NCI-H69 (cell line): ENCODE measurements around the gene L3MBTL1.
A peak's percentile ranks its signal among the peaks of the same experiment; 100 is the strongest.

Experiments
- DNase-seq: peaks from one replicate; lab custom pipeline; 2025; lab: John Stamatoyannopoulos, UW

L3MBTL1 gene

GRCh38 chr20:43535370-43536004 is 28.0 kb downstream of the L3MBTL1 start:
- no peak for DNase-seq

- DNase-seq: no peak
Measured at GRCh38 chr20:43536041-43536816, 28.7 kb downstream of the L3MBTL1 start.

GRCh38 chr20:43536817-43537440 is 29.4 kb downstream of the L3MBTL1 start:
- DNase-seq: no peak

GRCh38 chr20:43537921-43538877 is 30.7 kb downstream of the L3MBTL1 start:
- DNase-seq: peak; percentile 44

- no peak for DNase-seq
Measured at GRCh38 chr20:43538878-43539700, 31.6 kb downstream of the L3MBTL1 start.

GRCh38 chr20:43539975-43540672 is 32.6 kb downstream of the L3MBTL1 start:
- DNase-seq: no peak

GRCh38 chr20:43540673-43541060 is 33.2 kb downstream of the L3MBTL1 start:
- no peak for DNase-seq

GRCh38 chr20:43541214-43541613 is 33.7 kb downstream of the L3MBTL1 start:
- no peak for DNase-seq

- DNase-seq: no peak
Measured at GRCh38 chr20:43542161-43542560, 34.7 kb downstream of the L3MBTL1 start.

- no peak for DNase-seq
Measured at GRCh38 chr20:43542674-43543073, 35.2 kb downstream of the L3MBTL1 start.

GRCh38 chr20:43543138-43543537 is 35.6 kb downstream of the L3MBTL1 start:
- no peak for DNase-seq

GRCh38 chr20:43544501-43544900 is 37.0 kb downstream of the L3MBTL1 start:
- DNase-seq: no peak

GRCh38 chr20:43545837-43546578 is 38.5 kb downstream of the L3MBTL1 start:
- peak; percentile 6 for DNase-seq

- DNase-seq: no peak
Measured at GRCh38 chr20:43548273-43548880, 40.9 kb downstream of the L3MBTL1 start.

GRCh38 chr20:43549416-43550065 is 42.0 kb downstream of the L3MBTL1 start:
- DNase-seq: no peak

GRCh38 chr20:43550456-43550855 is 43.0 kb downstream of the L3MBTL1 start:
- no peak for DNase-seq

- no peak for DNase-seq
Measured at GRCh38 chr20:43554369-43554768, 46.9 kb downstream of the L3MBTL1 start.

- no peak for DNase-seq
Measured at GRCh38 chr20:43558412-43559146, 51.1 kb downstream of the L3MBTL1 start, which contains the start of gene SGK2. Gene SGK2, plus strand, starts transcription at chr20:43559027. Its CDS starts 7,469 bp downstream, at chr20:43566496.
